ENCODE results near the gene APOL5. TPM values are rescaled to one million over a fixed set of nuclear protein-coding genes. Genes with fewer than 3 reads are reported as not detected.
"Not testable (repeated sequence)": the region's sequence is repeated elsewhere in the genome, so short reads cannot be mapped to it uniquely, and the experiment has no call there.

Gene APOL5
- total RNA-seq (2014; rRNA removed; shearing (Covaris generic)) (1.8 and 3.9 TPM in 2 replicates), total RNA-seq (2022) (0.67 and 1.2 TPM in 2 replicates), Bru-seq, nascent RNA (percentile 34 among the genes with signal in this experiment), BruChase-seq, experiment 1, labeled RNA remaining after a 6-hour chase (percentile 20 among the genes with signal in this experiment), BruChase-seq, experiment 2, labeled RNA remaining after a 2-hour chase (percentile 28 among the genes with signal in this experiment)
- long read RNA-seq, partial matches to known transcripts = 2 of 2 reads
- long read RNA-seq, other reads (novel, unspliced or antisense) = 0 of 2 reads

GRCh38 chr22:35717572-35717971 is at the start of gene APOL5:
APOL5 (plus strand) TSS chr22:35717872; CDS start chr22:35717872, 0 bp downstream.
- Histone ChIP-seq H3K9me3 (ENCODE audit: low read length) (0 out of 2 replicates have a peak, but pooled peaks cover 8% of the 10 kb centered on the region), H2AFZ (ENCODE audit: low read length) (no peak within 1 kb of the TSS), H4K20me1 (ENCODE audit: insufficient read depth, low read length) (no peaks in the 10 kb centered on the region), H3K4me1 (ENCODE audit: insufficient read depth, low read length, poor library complexity, severe bottlenecking) (peaks cover 8% of the 10 kb centered on the region), H3K4me2 (ENCODE audit: low read length) (no peak within 1 kb of the TSS), H3K79me2 (ENCODE audit: insufficient read depth, low read depth, low read length) (no peaks in the 10 kb centered on the region), H3K36me3 (ENCODE audit: insufficient read depth, low read length) (no peaks in the 10 kb centered on the region), H3K4me3 (ENCODE audit: low read depth, low read length, poor library complexity, severe bottlenecking) (no peak within 1 kb of the TSS), H3K9me2 (ENCODE audit: insufficient read depth, low read length) (no peaks in the 10 kb centered on the region), H3K27ac (ENCODE audit: low read depth, low read length, poor library complexity, severe bottlenecking) (no peak within 1 kb of the TSS)
- ChIA-PET CTCF (ENCODE audit: unreplicated experiment) (interaction anchor here (0.6 kb wide), 1 partner anchor 16 kb away, joined by 3 read pairs; no protein-coding TSS in a partner anchor), POLR2A (interaction anchor here (0.6 to 1.0 kb wide), 6 partner anchors 11 to 443 kb away, joined by 3 to 9 read pairs (median 4); partner anchors contain the start of gene APOL3)
- intact Hi-C loops (cut with micrococcal nuclease; ENCODE audit: unreplicated experiment) = no loop called here
- DNase-seq (ENCODE audit: low spot score) = no peak
- no TSS peak for BruUV-seq (replicated peaks)
- TF ChIP-seq EZH2phosphoT487 (IDR thresholded peaks at IDR 0.05; ENCODE audit: borderline replicate concordance, low read depth, low read length) = no peak
- no peak for TF ChIP-seq CTCF (conservative IDR thresholded peaks at IDR 0.05; ENCODE audit: low read length)

- Histone ChIP-seq H3K9me2 (ENCODE audit: insufficient read depth, low read length) (no peaks in the 10 kb centered on the region), H3K9me3 (ENCODE audit: low read length) (peaks cover 44% of the 10 kb centered on the region; the same call in 1 of the 2 replicates), H3K79me2 (ENCODE audit: insufficient read depth, low read depth, low read length) (no peaks in the 10 kb centered on the region), H4K20me1 (ENCODE audit: insufficient read depth, low read length) (no peaks in the 10 kb centered on the region), H3K27ac (ENCODE audit: low read depth, low read length, poor library complexity, severe bottlenecking) (no peak overlapping the region), H3K4me1 (ENCODE audit: insufficient read depth, low read length, poor library complexity, severe bottlenecking) (peaks cover 11% of the 10 kb centered on the region), H3K4me2 (ENCODE audit: low read length) (no peak overlapping the region), H2AFZ (ENCODE audit: low read length) (no peak overlapping the region), H3K4me3 (ENCODE audit: low read depth, low read length, poor library complexity, severe bottlenecking) (no peak overlapping the region), H3K36me3 (ENCODE audit: insufficient read depth, low read length) (peaks cover 2% of the 10 kb centered on the region; the same call in 1 of the 2 replicates)
- DNase-seq (ENCODE audit: low spot score) = no peak
- TF ChIP-seq EZH2phosphoT487 (IDR thresholded peaks at IDR 0.05; ENCODE audit: borderline replicate concordance, low read depth, low read length) (no peak), CTCF (conservative IDR thresholded peaks at IDR 0.05; ENCODE audit: low read length) (no peak)
- ChIA-PET CTCF (ENCODE audit: unreplicated experiment) (no interaction called here), POLR2A (interaction anchor here (0.7 kb wide), 1 partner anchor 77 kb away, joined by 8 read pairs; no protein-coding TSS in a partner anchor)
- intact Hi-C loops (cut with micrococcal nuclease; ENCODE audit: unreplicated experiment) = no loop called here
- BruUV-seq (replicated peaks) = no TSS peak
Measured at GRCh38 chr22:35674335-35674734, 43.3 kb upstream of the APOL5 start.

GRCh38 chr22:35676065-35676464 is 41.6 kb upstream of the APOL5 start:
- H3K4me2 ChIP-seq (ENCODE audit: low read length); H3K36me3 ChIP-seq (ENCODE audit: insufficient read depth, low read length); H3K79me2 ChIP-seq (ENCODE audit: insufficient read depth, low read depth, low read length); intact Hi-C loops (cut with micrococcal nuclease; ENCODE audit: unreplicated experiment); H3K9me2 ChIP-seq (ENCODE audit: insufficient read depth, low read length); H3K4me3 ChIP-seq (ENCODE audit: low read depth, low read length, poor library complexity, severe bottlenecking); BruUV-seq (replicated peaks); H3K27ac ChIP-seq (ENCODE audit: low read depth, low read length, poor library complexity, severe bottlenecking); H2AFZ ChIP-seq (ENCODE audit: low read length); CTCF ChIA-PET (ENCODE audit: unreplicated experiment); H4K20me1 ChIP-seq (ENCODE audit: insufficient read depth, low read length): not testable (repeated sequence)
- H3K9me3 ChIP-seq (ENCODE audit: low read length) = peaks cover 38% of the 10 kb centered on the region; the same call in 1 of the 2 replicates
- peaks cover 11% of the 10 kb centered on the region for H3K4me1 ChIP-seq (ENCODE audit: insufficient read depth, low read length, poor library complexity, severe bottlenecking)
- POLR2A ChIA-PET = interaction anchor here (0.6 to 1.5 kb wide), 4 partner anchors 9 to 67 kb away, joined by 3 to 5 read pairs (median 3); no protein-coding TSS in a partner anchor
- peak; percentile 29 for DNase-seq (ENCODE audit: low spot score)

All from OCI-LY7 (cell line).